T47D (cell line): Measurements from ENCODE around the gene ZNF746.

Source experiments
- DNase-seq, 2 experiments: peaks; one replicate each; pipeline versions ENCODE4 v3.0.0 to v3.0.0-alpha.2; 2011 to 2012; ENCODE audit warnings: low read depth in 1 of 2, low spot score in 1 of 2
- JUND ChIP-seq: IDR thresholded peaks from 2 replicates; pipeline ENCODE4 v1.6.1; 2012; ENCODE audit warnings: low read depth
- in situ Hi-C: cut with HindIII; loops from 2 replicates; pipeline ENCODE4 v1.10.0; 2016; ENCODE audit warnings: low sequenced_read_pairs, low pct_unique_long_range_greater_than_20kb

Gene ZNF746

DNA sequence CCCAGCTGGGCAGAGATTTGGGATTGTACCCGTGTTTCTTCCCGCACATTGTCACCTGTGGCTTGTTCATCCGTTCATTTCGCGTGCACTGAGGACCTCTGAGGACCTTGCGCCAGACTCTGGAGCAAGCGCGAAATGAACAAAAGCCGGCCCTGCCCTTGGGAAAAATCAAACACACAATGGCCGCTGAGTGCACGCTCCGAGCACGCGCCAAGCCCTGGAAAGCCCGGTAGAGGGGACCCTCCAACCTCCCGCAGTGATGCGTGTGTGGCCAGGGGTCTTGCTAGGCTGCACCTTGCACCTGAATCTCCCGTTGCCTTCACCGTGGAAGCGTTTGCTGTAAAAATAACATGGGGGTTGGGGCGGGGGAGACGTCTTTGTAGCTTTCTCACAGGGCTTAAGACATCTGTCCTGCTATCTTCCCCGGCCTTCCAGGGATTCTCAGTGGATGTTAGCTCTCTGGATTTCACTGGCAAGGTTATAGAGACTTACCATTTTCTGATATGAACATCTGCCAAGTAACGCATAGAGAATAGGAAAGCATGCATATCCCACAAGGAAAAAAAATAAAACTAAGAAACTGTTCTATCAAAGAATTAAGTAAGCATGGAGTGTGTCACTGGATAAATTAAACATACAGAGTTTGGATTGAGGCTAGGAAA, 74.0 kb downstream of the ZNF746 start:
- in situ Hi-C loops, result no loop called here
- DNase-seq, result no peak
- TF ChIP-seq JUND, result no peak

- DNase-seq, result no peak
- in situ Hi-C loops, result no loop called here
- no peak for TF ChIP-seq JUND
Observed at GRCh38 chr7:149422914-149423301, 74.7 kb downstream of the ZNF746 start.
